GM19397 (cell line): ENCODE data around the gene CLCN4.

Experiments used
- ATAC-seq: cut with Tn5 transposase; IDR thresholded peaks from one replicate; pipeline ENCODE4 v1.9.1; 2021; ENCODE audit warnings: mild to moderate bottlenecking, moderate library complexity; ENCODE audit not compliant: unreplicated experiment

Gene CLCN4

DNA sequence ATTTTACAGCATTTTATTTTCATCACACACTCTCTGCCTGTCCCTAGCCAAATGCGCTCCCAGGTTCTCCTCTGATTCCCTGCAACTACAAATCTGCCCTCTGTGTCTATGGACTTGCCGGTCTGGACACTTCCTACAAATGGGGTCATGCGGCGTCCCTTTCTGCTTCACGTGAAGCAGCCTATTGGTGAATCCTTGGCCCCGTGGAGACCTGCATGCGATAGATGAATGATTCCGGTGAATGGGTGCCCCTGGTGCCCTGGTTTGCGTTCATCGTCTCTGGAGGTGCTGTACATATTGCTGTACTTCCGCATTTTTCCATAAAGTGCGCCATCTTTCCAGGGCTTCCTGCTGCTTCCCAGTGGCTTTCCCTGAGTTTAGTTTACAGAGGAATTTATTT lies 27.5 kb upstream of the CLCN4 start:
- no peak for ATAC-seq

DNA sequence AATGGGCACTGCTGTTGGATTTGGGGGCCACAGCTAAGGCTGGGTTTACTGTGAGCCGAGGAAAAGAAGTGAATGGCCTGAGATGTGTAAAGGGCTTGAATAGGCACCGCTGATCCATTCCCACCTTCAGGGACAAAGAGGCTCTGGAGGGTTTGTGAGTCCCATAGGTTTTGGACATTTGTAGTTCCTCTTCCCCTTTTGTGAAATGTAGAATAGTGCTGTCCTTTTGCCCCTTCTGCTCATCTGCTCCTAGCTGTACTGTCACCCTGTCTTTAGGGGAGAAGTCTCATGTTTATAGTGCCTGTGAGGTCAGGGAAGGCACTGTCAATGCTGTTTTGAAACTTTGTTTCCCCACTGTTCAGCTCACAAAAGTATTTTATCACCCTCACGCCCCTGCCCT lies 26.4 kb upstream of the CLCN4 start:
- no peak for ATAC-seq

- no peak for ATAC-seq
These were observed 22.6 kb upstream of the CLCN4 start for GRCh38 chrX:10133980-10134676.

- ATAC-seq: no peak
These were observed 21.9 kb upstream of the CLCN4 start for GRCh38 chrX:10134921-10135320.

DNA sequence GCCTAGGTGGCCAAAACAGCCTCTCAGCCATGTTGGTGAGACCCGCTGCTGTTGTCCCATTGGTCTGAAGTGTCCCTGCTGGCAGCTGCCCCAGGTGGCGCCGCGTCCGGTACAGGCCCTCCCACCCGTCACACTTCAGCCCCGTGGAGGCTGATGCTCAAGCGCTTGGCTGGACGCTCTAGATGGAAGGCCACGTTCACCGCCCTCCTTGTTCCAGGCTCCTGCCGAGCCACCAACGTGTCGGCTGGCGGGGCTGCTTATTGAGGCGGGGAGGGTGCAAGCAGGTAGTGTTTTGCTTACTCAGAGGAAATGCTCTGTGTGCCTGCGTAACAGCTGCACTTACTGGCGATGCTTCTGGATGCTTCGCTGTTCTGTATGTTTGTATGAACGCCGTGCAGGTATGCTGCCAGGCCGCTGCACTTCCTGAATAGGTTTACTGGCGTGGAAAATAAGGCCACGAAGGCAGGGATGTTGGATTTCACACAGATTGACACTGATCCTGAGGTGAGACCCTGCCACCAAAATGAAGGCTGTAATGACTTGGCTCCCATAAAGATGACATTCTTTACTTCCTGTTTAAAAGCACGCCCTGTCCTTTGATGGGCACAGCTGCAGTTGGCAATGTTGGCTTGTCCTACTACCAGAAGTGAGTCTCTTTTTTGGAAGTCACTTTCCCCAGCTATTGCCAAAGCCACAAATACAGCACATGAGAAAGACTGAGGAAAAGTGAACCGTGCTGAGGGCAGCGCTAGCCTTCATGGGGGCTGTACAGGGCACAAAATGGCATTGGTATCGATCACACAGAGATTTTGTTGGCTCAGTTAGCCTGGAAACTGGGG lies 21.0 kb upstream of the CLCN4 start:
- no peak for ATAC-seq

GRCh38 chrX:10138726-10139125 lies 18.0 kb upstream of the CLCN4 start:
- ATAC-seq: no peak

GRCh38 chrX:10140264-10140663 lies 16.5 kb upstream of the CLCN4 start:
- ATAC-seq: no peak

- ATAC-seq: no peak
These were observed 14.7 kb upstream of the CLCN4 start for GRCh38 chrX:10142041-10142599.

- ATAC-seq: no peak
These were observed 13.4 kb upstream of the CLCN4 start for GRCh38 chrX:10143071-10143983.

DNA sequence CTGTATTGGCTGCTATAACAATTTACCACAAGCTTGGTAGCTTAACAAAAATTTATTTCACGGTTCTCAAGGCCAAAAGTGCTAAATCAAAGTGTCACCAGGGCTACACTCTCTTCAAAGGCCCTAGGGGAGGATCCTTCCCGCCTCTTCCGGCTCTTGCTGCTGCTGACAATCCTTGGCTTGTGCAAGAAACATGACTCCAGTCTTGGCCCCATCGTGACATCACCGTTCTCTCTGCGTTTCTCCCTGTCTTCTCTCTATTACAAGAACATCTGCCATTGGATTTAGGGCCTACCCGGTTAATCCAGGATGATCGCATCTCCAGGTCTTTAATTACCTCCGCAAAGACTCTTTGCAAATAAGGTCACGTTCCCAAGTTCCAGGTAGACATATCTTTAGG lies 10.4 kb upstream of the CLCN4 start:
- ATAC-seq: no peak

- no peak for ATAC-seq
These were observed 4.7 kb upstream of the CLCN4 start for GRCh38 chrX:10152086-10152485.

DNA sequence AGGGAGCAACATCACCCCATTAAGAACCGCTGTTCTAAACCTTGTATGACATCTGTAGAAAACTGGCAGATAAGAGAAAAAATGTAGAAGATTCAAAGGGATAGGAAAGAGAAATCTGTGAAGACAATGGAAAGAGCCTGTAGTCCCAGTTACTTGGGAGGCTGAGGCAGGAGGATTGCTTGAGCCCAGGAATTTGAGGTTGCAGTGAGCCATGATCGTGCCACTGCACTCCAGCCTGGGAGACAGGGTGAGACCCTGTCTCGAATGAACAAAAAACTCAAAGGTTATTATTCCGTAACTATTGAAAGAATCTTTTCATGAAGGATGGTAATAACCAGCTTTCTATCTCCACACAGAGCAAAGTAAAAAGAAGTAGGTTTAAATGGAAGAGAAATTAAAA lies 1.6 kb upstream of the CLCN4 start:
- no peak for ATAC-seq

DNA sequence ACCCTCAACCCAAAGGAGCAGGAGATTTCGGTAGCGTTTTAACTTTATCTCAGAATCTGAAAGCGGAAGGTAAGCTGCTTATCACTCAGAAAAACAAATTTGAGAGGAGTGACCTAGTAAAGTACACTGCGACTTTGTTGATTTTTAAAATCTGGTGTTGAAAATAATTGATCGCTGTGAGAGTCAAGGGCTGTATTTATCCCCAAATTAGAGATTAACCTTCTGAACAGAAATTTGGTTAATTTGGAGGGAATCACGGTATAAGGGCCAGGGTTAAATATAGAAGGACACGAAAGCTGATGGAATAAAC lies 212 bp downstream of the CLCN4 start:
- no peak for ATAC-seq

GRCh38 chrX:10157543-10157942 lies 768 bp downstream of the CLCN4 start:
- ATAC-seq: no peak

DNA sequence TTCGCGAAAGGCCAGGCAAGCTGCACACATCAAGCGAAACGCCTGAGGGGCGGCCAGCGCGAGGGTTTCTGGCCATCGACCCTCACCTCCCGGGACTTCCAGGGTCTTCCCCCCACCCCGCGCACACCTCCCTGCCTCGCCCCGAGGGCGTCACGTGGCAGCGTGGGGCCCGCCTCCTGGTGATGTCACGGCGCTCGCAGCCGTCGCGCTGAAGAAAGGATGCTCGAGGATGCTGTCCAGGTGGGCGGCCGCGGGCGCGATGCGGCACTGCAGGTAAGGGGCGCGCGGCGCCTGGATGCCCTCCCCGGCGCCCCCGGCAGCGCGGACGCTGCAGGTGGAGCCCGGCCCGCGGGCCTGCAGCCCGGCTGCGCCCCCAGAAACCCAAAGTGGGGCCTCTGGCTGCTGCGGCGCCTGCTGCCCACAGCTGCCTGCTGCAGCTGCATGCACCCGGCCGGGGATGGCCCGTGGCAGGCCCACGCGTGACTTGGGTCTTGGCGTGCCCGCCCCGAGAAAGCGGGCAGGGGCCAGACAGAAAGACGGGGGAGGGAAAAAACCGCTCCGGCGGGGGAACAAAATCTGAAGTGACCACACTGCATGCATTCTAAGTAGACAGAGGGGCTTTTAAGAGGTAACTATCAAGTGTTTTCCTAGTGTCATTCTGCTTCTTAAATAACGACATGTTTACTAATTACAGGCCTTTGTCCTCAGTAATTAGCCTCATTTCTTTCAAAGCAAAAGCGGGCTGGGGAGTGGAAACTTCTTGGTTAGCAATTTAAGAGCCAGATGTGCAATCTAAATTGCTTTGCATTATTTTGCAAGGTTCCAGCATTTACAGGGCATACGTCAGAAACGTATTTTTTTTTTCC lies 1.7 kb downstream of the CLCN4 start:
- peak; percentile 46 for ATAC-seq

- no peak for ATAC-seq
These were observed 2.3 kb downstream of the CLCN4 start for GRCh38 chrX:10159145-10159468.

- no peak for ATAC-seq
These were observed 3.4 kb downstream of the CLCN4 start for GRCh38 chrX:10160211-10160610.

- ATAC-seq: no peak
These were observed 6.3 kb downstream of the CLCN4 start for GRCh38 chrX:10163031-10163430.

DNA sequence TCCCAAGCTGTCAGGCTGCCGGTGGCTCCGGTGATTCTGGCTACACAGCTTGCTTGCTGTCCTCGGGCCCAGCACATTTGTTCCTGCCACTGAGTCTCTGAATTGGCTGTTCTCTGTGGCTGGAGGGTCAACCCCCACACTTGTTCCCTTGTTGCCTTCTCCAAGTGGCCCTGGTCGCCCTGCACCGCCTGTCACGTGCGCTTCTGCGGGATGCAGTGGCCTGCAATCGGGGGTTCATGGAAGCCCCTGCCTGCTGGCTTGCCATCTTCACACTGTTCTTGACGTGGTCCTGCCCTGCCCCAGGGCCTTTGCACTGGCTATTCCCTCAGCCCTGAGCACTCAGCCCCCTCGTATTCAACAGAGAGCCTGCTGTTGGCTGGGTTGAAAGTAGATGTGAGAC lies 8.1 kb downstream of the CLCN4 start:
- no peak for ATAC-seq

GRCh38 chrX:10165580-10166247 lies 8.9 kb downstream of the CLCN4 start:
- no peak for ATAC-seq
